GM23248 (cell line): ENCODE measurements around the gene ZWINT.

ENCODE experiments used
- EZH2 ChIP-seq: fragments of 200-600 bp; sonication (generic); IDR thresholded peaks from 2 replicates; pipeline ENCODE4 v1.6.1; 2018; ENCODE audit warnings: antibody characterized with exemption, mild to moderate bottlenecking; ENCODE audit not compliant: insufficient read depth, poor library complexity, severe bottlenecking
- EZH2phosphoT487 ChIP-seq: fragments of 200-600 bp; sonication (generic); IDR thresholded peaks from 2 replicates; pipeline ENCODE4 v1.6.1; 2018; ENCODE audit warnings: antibody characterized with exemption, moderate library complexity, mild to moderate bottlenecking, low read depth; ENCODE audit not compliant: insufficient read depth

DNA sequence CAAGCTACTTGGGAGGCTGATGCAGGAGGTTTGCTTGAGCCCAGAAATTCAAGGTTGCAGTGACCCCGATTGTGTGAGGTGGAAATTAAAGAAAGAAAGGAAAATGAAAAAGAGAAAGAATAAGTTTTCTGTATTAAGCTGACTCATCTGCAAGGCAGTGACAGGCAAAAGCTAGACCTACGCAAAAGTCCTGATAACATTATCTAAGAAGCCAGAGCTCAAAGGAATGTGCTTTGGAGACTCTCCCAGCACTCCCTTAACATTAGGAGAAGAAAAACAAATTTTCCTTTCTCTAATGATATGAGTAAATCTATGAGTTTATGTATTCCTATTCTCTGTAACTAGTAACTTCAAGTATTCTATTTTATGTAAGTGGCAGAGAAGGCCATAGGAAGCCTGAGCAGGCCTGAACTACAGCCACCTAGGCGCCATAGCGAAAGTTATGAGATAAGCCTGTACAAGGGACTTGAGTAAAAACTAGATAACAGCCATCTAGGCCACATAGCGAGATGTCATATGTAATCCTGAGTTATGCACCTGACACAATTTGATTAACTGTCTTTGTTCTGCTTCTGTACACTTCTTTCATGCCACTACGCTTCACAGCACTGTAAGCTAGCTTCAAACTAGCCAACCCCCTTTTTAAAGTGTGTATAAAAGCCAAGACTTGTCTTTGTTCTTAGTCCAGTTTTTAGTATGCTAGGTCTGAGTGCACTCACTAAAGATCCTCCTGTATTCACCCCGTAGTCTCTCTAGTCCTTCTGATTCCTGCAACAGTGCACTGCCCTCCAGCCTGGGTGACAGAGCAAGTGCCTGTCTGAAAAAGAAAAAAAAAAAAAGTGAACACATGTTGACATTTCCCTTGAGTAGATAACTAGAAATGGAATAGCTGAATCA is 9.4 kb upstream of the ZWINT start:
- TF ChIP-seq EZH2, result no peak
- no peak for TF ChIP-seq EZH2phosphoT487
